ENCODE data around the gene CTNNA2. TPM values are rescaled to one million over a fixed set of nuclear protein-coding genes. Genes with fewer than 3 reads are reported as not detected.

CTNNA2 gene
- total and polyA plus RNA-seq, 7 donors: 0.03 to 0.36 (median 0.17) TPM; not detected in 4

DNA sequence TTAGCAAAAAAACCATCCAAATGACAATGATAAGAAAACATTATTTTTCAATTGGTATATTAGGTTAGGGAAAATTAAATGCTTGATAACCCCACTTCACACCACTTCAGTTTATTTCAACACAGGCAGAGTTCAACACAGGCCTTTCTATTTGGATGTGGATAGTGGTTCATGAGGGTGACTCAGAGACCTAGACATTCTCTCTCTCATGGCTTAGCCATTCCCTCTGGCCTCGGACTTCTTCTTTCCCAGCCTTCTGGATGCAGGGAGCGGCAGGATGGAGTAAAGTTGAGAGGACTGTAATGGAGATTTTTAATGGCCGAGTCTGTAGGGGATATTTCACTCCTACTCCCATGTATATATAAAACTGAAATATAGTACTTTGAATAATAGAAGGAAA is 109.7 kb downstream of the CTNNA2 start:
- intact Hi-C loops (cut with DNase I): no loop called here
- 65 to 77% (median 68%) methylated on average over 3 of the region's 3 CpGs for WGBS, 3 donors

GRCh38 chr2:79627237-79627636 is 114.4 kb downstream of the CTNNA2 start:
- Histone ChIP-seq H3K4me3 (no peak overlapping the region), H3K9me3 (no peaks in the 10 kb centered on the region), H3K4me1 (no peaks in the 10 kb centered on the region), H3K27ac (no peak overlapping the region), H3K27me3 (ENCODE audit: insufficient read depth in 3 of 3, low read length in 2 of 3) (no peaks in the 10 kb centered on the region), H3K36me3 (ENCODE audit: insufficient read depth in 1 of 2, low read depth in 1 of 2) (no peaks in the 10 kb centered on the region)
- WGBS, 3 donors: 71 to 85% (median 72%) methylated on average over 5 of the region's 5 CpGs
- ATAC-seq: no peak
- intact Hi-C loops (cut with DNase I): no loop called here
- TF ChIP-seq CTCF (IDR thresholded peaks at IDR 0.05): no peak
- no peak for DNase-seq

More for the DNA sequence above, 109.7 kb downstream of the CTNNA2 start:
- no peak for ATAC-seq
- Histone ChIP-seq H3K27me3 (ENCODE audit: insufficient read depth in 3 of 3, low read length in 2 of 3) (no peaks in the 10 kb centered on the region), H3K27ac (no peak overlapping the region), H3K9me3 (no peaks in the 10 kb centered on the region), H3K36me3 (ENCODE audit: insufficient read depth in 1 of 2, low read depth in 1 of 2) (no peaks in the 10 kb centered on the region), H3K4me3 (no peak overlapping the region), H3K4me1 (no peaks in the 10 kb centered on the region)
- no peak for DNase-seq
- TF ChIP-seq CTCF (IDR thresholded peaks at IDR 0.05): no peak

- no peak for DNase-seq
- Histone ChIP-seq H3K4me1 (no peaks in the 10 kb centered on the region), H3K4me3 (no peak overlapping the region), H3K27me3 (ENCODE audit: insufficient read depth in 3 of 3, low read length in 2 of 3) (no peaks in the 10 kb centered on the region), H3K36me3 (ENCODE audit: insufficient read depth in 1 of 2, low read depth in 1 of 2) (no peaks in the 10 kb centered on the region), H3K27ac (no peak overlapping the region), H3K9me3 (no peaks in the 10 kb centered on the region)
- 77 to 87% (median 79%) methylated on average over 3 of the region's 3 CpGs for WGBS, 3 donors
- no peak for TF ChIP-seq CTCF (IDR thresholded peaks at IDR 0.05)
- no peak for ATAC-seq
- intact Hi-C loops (cut with DNase I): no loop called here
Observed at GRCh38 chr2:79630060-79630459, 117.2 kb downstream of the CTNNA2 start.

GRCh38 chr2:79630972-79631557 is 118.2 kb downstream of the CTNNA2 start:
- 80 to 85% (median 84%) methylated on average over 7 of the region's 7 CpGs for WGBS, 3 donors
- TF ChIP-seq CTCF (IDR thresholded peaks at IDR 0.05): no peak
- H3K9me3 ChIP-seq: no peaks in the 10 kb centered on the region

DNA sequence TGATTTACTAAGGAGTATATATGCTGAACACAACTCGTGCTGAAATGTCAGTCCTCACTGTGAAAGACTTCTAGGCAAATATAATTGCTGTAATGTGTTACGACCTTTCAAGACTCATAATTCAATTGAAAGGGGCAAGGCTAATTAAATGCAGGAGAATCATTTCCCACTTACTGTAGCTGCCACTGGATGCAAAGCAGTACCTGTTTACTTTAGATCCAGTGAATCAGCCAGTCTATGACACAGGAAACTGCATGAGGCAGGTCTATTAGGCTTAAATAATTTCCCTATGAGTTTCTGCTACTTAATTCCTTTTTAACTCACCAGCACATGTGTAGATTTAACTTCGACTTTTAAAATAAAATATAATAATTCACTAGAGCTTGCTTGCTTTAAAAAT is 125.6 kb downstream of the CTNNA2 start:
- Histone ChIP-seq H3K4me3 (no peak overlapping the region), H3K36me3 (ENCODE audit: insufficient read depth in 1 of 2, low read depth in 1 of 2) (no peaks in the 10 kb centered on the region), H3K9me3 (no peaks in the 10 kb centered on the region), H3K27me3 (ENCODE audit: insufficient read depth in 3 of 3, low read length in 2 of 3) (no peaks in the 10 kb centered on the region), H3K4me1 (no peaks in the 10 kb centered on the region), H3K27ac (no peak overlapping the region)
- TF ChIP-seq CTCF (IDR thresholded peaks at IDR 0.05): no peak
- intact Hi-C loops (cut with DNase I): no loop called here
- DNase-seq (no peak), ATAC-seq (no peak)
- WGBS, 3 donors: 33 to 40% (median 35%) methylated on average over 3 of the region's 3 CpGs

More at GRCh38 chr2:79630972-79631557, 118.2 kb downstream of the CTNNA2 start:
- Histone ChIP-seq H3K4me3 (no peak overlapping the region), H3K27me3 (ENCODE audit: insufficient read depth in 3 of 3, low read length in 2 of 3) (no peaks in the 10 kb centered on the region), H3K27ac (no peak overlapping the region), H3K36me3 (ENCODE audit: insufficient read depth in 1 of 2, low read depth in 1 of 2) (no peaks in the 10 kb centered on the region), H3K4me1 (no peaks in the 10 kb centered on the region)
- intact Hi-C loops (cut with DNase I): no loop called here
- DNase-seq (no peak), ATAC-seq (no peak)
